ENCODE data around the gene TNFSF12.

DNA sequence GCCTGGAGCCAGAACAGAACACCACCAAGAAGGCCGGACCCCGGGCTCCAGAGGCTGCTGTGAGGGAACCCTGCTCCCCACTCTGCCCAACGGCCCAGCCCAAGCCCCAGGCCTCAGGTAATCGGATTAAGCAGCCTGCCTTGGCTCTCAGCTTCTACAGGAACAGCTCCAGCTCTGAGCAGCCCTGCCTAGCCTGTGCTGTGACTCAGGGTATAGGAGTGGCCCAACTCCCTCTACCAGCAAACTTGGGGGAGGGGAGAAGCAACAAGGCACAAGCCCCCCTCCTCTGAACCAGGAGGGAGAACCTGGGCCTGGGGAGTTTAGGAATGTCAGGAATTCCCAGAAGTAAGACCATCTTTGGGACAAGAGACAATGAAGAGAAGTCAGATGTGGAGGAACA, 41.9 kb downstream of the TNFSF12 start:
- TF ChIP-seq, protein P1, sequence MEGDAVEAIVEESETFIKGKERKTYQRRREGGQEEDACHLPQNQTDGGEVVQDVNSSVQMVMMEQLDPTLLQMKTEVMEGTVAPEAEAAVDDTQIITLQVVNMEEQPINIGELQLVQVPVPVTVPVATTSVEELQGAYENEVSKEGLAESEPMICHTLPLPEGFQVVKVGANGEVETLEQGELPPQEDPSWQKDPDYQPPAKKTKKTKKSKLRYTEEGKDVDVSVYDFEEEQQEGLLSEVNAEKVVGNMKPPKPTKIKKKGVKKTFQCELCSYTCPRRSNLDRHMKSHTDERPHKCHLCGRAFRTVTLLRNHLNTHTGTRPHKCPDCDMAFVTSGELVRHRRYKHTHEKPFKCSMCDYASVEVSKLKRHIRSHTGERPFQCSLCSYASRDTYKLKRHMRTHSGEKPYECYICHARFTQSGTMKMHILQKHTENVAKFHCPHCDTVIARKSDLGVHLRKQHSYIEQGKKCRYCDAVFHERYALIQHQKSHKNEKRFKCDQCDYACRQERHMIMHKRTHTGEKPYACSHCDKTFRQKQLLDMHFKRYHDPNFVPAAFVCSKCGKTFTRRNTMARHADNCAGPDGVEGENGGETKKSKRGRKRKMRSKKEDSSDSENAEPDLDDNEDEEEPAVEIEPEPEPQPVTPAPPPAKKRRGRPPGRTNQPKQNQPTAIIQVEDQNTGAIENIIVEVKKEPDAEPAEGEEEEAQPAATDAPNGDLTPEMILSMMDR (IDR thresholded peaks at IDR 0.05): no peak
- TF ChIP-seq POLR2AphosphoS5 (IDR thresholded peaks at IDR 0.05): no peak

Data from sigmoid colon (tissue), 4 donors.